NCI-H1436 treated with DMSO at 0.1 percent for 48 hours (cell line): Measurements from ENCODE around the gene MVD.

ENCODE experiments used
- DNase-seq: peaks from one replicate; lab custom pipeline; 2025; lab: John Stamatoyannopoulos, UW

The MVD gene

DNA sequence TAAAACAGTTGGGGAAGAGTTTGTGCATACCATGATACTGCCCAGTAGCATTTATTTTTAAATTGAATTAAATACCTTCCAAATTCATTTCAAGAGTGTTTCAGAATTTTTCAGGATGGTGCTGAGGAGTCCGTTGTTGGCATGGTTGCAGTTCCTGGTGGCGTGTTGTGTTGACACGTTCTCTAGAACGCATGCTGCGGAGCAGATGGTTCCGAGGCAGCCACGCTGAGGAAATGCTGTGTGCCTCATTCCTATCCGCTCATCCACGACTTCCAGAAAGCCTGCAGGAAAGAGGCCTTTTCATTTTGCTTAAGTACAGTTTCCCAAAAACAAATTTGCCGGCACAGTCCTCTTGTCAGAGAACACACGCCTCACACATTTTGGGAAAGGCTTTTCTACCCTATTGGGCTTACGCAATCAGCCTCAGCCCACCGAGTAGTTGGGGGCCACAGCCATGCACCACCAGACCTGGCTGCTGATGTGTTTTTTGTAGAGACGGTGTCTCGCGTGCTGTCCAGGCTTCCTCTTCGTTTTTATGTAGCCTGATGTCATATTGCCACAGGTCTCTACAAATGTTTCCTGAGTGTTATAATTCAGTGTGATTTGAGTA, 56.6 kb downstream of the MVD start:
- DNase-seq, result no peak

DNA sequence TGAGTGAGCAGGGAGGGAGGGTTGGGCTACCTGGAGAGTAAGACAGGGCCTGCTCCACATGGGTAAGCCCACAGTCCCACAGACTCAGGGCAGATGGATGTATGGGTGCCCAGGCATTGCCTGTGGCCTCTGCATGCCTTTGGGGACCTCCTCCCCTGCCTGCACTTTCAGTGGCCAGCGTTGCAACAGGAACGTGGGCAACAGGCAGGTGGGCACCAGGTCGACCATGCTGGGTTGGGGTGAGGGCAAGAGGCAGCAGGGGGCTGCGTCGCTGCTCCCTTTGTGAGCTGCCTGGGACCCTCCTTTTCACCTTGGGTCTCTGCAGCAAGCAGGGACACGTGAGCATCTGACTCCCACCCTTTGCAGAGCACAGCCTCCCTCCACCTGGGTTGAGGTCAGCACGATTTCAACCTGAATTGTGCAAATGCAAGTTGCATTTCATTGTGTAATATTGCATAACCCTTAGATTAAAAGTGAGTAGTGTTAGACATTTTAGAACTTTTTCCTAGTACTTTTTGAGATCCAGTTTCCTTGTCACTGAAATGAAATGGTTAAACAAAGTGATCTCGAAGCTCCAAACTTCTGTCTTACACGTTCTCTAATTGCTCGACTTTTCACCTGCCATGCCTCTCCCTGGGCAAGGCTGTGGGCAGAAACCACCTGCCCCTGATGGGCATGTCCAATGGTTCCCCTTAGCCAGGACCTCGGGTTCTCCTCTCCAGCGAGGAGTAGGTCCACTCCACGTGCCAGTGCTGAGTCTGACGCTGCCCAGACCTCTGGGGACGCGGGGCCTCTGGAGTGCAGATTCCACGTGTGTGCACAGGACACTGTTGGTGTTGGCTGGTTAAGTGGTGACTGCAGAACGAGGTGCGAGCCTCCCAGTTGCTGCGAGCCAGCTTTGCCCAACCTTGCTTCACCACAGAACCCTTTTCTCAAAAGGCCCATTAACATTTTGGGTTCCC, 57.4 kb downstream of the MVD start:
- DNase-seq, result no peak

- no peak for DNase-seq
These were observed 60.8 kb downstream of the MVD start for GRCh38 chr16:88602091-88602490.
